IMR-90 (cell line): ENCODE results near the gene SOWAHB. TPM values are rescaled to one million over a fixed set of nuclear protein-coding genes. Genes with fewer than 3 reads are reported as not detected.

Source experiments
- ATAC-seq: fragments of 200-7000 bp; cut with Tn5 transposase; 2 replicates; pipeline ENCODE4 v1.9.1; 2020; ENCODE audit warnings: low read depth, mild to moderate bottlenecking, moderate library complexity
- BruUV-seq: library from RNA; stranded (reverse); fragments of 400-500 nt; replicated peaks from 2 replicates; lab custom pipeline; 2021; lab: Mats Ljungman, UMichigan
- CTCF ChIA-PET: fragments of 300-600 bp; formaldehyde crosslinking; extraction: SDS; loops from one replicate; lab custom pipeline; 2021; ENCODE audit warnings: antibody characterized with exemption; lab: Yijun Ruan, JAX
- POLR2A ChIA-PET: fragments of 300-600 bp; sonication (Branson Sonifier 250); formaldehyde crosslinking; loops from one replicate; lab custom pipeline; 2022; ENCODE audit warnings: antibody characterized with exemption; ENCODE audit not compliant: unreplicated experiment; lab: Charles Lee
- DNase-seq: peaks from one replicate; pipeline ENCODE4 v3.0.0; 2013
- H2AFZ ChIP-seq: replicated peaks from 2 replicates; pipeline ENCODE3; 2013; ENCODE audit warnings: low read length, mild to moderate bottlenecking; ENCODE audit not compliant: poor library complexity
- H2AK5ac ChIP-seq: 2 replicates; pipeline ENCODE4 v1.6.1; 2013; ENCODE audit warnings: low read depth, low read length, inconsistent platforms
- H2AK9ac ChIP-seq: replicated peaks from 2 replicates; pipeline ENCODE3; 2013; ENCODE audit warnings: mild to moderate bottlenecking, low read depth, low read length, moderate library complexity; ENCODE audit not compliant: poor library complexity
- H2BK120ac ChIP-seq: 2 replicates; pipeline ENCODE4 v1.6.1; 2013; ENCODE audit warnings: low read depth, low read length, inconsistent platforms
- H2BK15ac ChIP-seq: 3 replicates; pipeline ENCODE4 v1.6.1; 2013; ENCODE audit warnings: low read depth, low read length, inconsistent platforms
- H2BK20ac ChIP-seq: 2 replicates; pipeline ENCODE4 v1.6.1; 2013; ENCODE audit warnings: low read depth, mild to moderate bottlenecking, inconsistent platforms, low read length, moderate library complexity
- H2BK5ac ChIP-seq: 2 replicates; pipeline ENCODE4 v1.6.1; 2013; ENCODE audit warnings: mild to moderate bottlenecking, low read depth, low read length, inconsistent platforms; ENCODE audit not compliant: poor library complexity, severe bottlenecking
- H3K14ac ChIP-seq: replicated peaks from 2 replicates; pipeline ENCODE4 v1.6.1; 2013; ENCODE audit warnings: low read depth, low read length, inconsistent platforms
- H3K18ac ChIP-seq: 2 replicates; pipeline ENCODE4 v1.6.1; 2013; ENCODE audit warnings: low read depth, low read length, control low read depth
- H3K23ac ChIP-seq: 2 replicates; pipeline ENCODE4 v1.6.1; 2013; ENCODE audit warnings: low read depth, low read length, inconsistent platforms
- H3K27ac ChIP-seq: 2 replicates; pipeline ENCODE4 v1.5.1; 2013; ENCODE audit warnings: mild to moderate bottlenecking, control low read depth, low read length; ENCODE audit not compliant: insufficient read depth
- H3K27me3 ChIP-seq: 2 replicates; pipeline ENCODE4 v1.6.1; 2013; ENCODE audit warnings: low read length; ENCODE audit not compliant: control insufficient read depth, insufficient read depth
- H3K36me3 ChIP-seq: 2 replicates; pipeline ENCODE4 v1.6.1; 2013; ENCODE audit warnings: low read length, mixed read lengths; ENCODE audit not compliant: control insufficient read depth, insufficient read depth
- H3K4ac ChIP-seq: 2 replicates; pipeline ENCODE4 v1.6.1; 2013; ENCODE audit warnings: low read depth, low read length, inconsistent platforms
- H3K4me1 ChIP-seq: 2 replicates; pipeline ENCODE4 v1.6.1; 2013; ENCODE audit warnings: low read length, mixed read lengths; ENCODE audit not compliant: control insufficient read depth, insufficient read depth
- H3K4me2 ChIP-seq: 2 replicates; pipeline ENCODE4 v1.6.1; 2013; ENCODE audit warnings: low read depth, mild to moderate bottlenecking, control low read depth, low read length, moderate library complexity
- H3K4me3 ChIP-seq: 2 replicates; pipeline ENCODE4 v1.5.1; 2013; ENCODE audit warnings: low read depth, mild to moderate bottlenecking, control low read depth, low read length, moderate library complexity; ENCODE audit not compliant: insufficient read depth
- H3K56ac ChIP-seq: 2 replicates; pipeline ENCODE4 v1.6.1; 2013; ENCODE audit warnings: low read length, inconsistent platforms; ENCODE audit not compliant: insufficient read depth; ENCODE audit errors: extremely low read depth
- H3K79me1 ChIP-seq, 2 experiments: 2 replicates each; pipeline ENCODE4 v1.6.1; 2013; ENCODE audit warnings: low read length in 2 of 2, inconsistent platforms in 1 of 2, low read depth in 1 of 2
- H3K9ac ChIP-seq: 2 replicates; pipeline ENCODE4 v1.6.1; 2013; ENCODE audit warnings: low read depth, low read length, control low read depth
- H3K9me1 ChIP-seq: 2 replicates; pipeline ENCODE4 v1.6.1; 2013; ENCODE audit warnings: low read length, inconsistent platforms; ENCODE audit not compliant: insufficient read depth
- H3K9me3 ChIP-seq: 2 replicates; pipeline ENCODE4 v1.6.1; 2013; ENCODE audit warnings: low read length; ENCODE audit not compliant: control insufficient read depth, insufficient read depth
- H4K20me1 ChIP-seq: 2 replicates; pipeline ENCODE4 v1.6.1; 2013; ENCODE audit warnings: low read length, inconsistent platforms; ENCODE audit not compliant: insufficient read depth
- H4K5ac ChIP-seq: 2 replicates; pipeline ENCODE4 v1.6.1; 2013; ENCODE audit warnings: mild to moderate bottlenecking, low read depth, low read length, control low read depth
- H4K8ac ChIP-seq, 2 experiments: 2 replicates each; pipeline ENCODE4 v1.6.1; 2013; ENCODE audit warnings: low read depth in 2 of 2, low read length in 2 of 2, control low read depth in 1 of 2, inconsistent platforms in 1 of 2
- H4K91ac ChIP-seq: 2 replicates; pipeline ENCODE4 v1.6.1; 2013; ENCODE audit warnings: low read depth, low read length, inconsistent platforms; ENCODE audit not compliant: insufficient read depth
- BHLHE40 ChIP-seq: fragments of 150-350 bp; IDR thresholded peaks from 2 replicates; pipeline ENCODE4 v1.6.1; 2016; ENCODE audit warnings: mild to moderate bottlenecking, low read depth, low read length
- CEBPB ChIP-seq: IDR thresholded peaks from 2 replicates; pipeline ENCODE4 v1.6.1; 2012; ENCODE audit warnings: low read depth, low read length, improper control_type of control experiment
- CTCF ChIP-seq: conservative IDR thresholded peaks from 2 replicates; pipeline ENCODE4 v1.5.1; 2012; ENCODE audit warnings: mild to moderate bottlenecking, low read depth, low read length, improper control_type of control experiment
- FOS ChIP-seq: fragments of 150-350 bp; IDR thresholded peaks from 2 replicates; pipeline ENCODE4 v1.6.1; 2016; ENCODE audit warnings: low read depth, low read length
- MAFK ChIP-seq: IDR thresholded peaks from 2 replicates; pipeline ENCODE4 v1.6.1; 2012; ENCODE audit warnings: low read depth, low read length, improper control_type of control experiment
- MXI1 ChIP-seq: IDR thresholded peaks from 2 replicates; pipeline ENCODE4 v1.6.1; 2012; ENCODE audit warnings: low read depth, mild to moderate bottlenecking, low read length, moderate library complexity, borderline replicate concordance
- NFE2L2 ChIP-seq: fragments of 150-350 bp; IDR thresholded peaks from 2 replicates; pipeline ENCODE4 v1.6.1; 2016; ENCODE audit warnings: low read depth, mild to moderate bottlenecking, low read length
- POLR2A ChIP-seq: IDR thresholded peaks from 2 replicates; pipeline ENCODE4 v1.6.1; 2012; ENCODE audit warnings: mild to moderate bottlenecking, low read depth, low read length
- RAD21 ChIP-seq: IDR thresholded peaks from 2 replicates; pipeline ENCODE4 v1.6.1; 2012; ENCODE audit warnings: low read length, improper control_type of control experiment
- RCOR1 ChIP-seq: IDR thresholded peaks from 2 replicates; pipeline ENCODE4 v1.6.1; 2012; ENCODE audit warnings: mild to moderate bottlenecking, low read length, improper control_type of control experiment; ENCODE audit not compliant: insufficient replicate concordance
- RFX5 ChIP-seq: IDR thresholded peaks from 2 replicates; pipeline ENCODE4 v1.8.0; 2012; ENCODE audit warnings: low read depth, mild to moderate bottlenecking, low read length, moderate library complexity
- SMC3 ChIP-seq: fragments of 150-350 bp; IDR thresholded peaks from 2 replicates; pipeline ENCODE4 v1.6.1; 2016; ENCODE audit warnings: low read depth, mild to moderate bottlenecking, antibody characterized with exemption, low read length, moderate library complexity
- WGBS, 2 experiments: methylation state at CpG; one replicate each; pipeline versions ENCODE4 v1.1.5 to v1.1.7; 2013; ENCODE audit warnings: missing lambda C conversion rate in 2 of 2; ENCODE audit not compliant: insufficient read length in 1 of 2; ENCODE audit errors: extremely low coverage in 2 of 2; 5-methylcytosine and 5-hydroxymethylcytosine counted together
- dilution Hi-C: fragments of 300-500 bp; cut with HindIII; formaldehyde crosslinking; loops from one replicate; pipeline ENCODE4 v1.14.3; 2018; ENCODE audit warnings: low sequenced_read_pairs; ENCODE audit not compliant: unreplicated experiment
- in situ Hi-C: fragments of 300-500 bp; cut with MboI; formaldehyde crosslinking; loops from 3 replicates; pipeline ENCODE4 v1.14.3; 2019; ENCODE audit warnings: low sequenced_read_pairs, inconsistent platforms, mixed read lengths
- intact Hi-C: fragments of 100-400 bp; cut with micrococcal nuclease; formaldehyde crosslinking; loops from 2 replicates; pipeline ENCODE4 v1.10.0; 2022
- polyA plus RNA-seq, 3 experiments: library from polyadenylated mRNA; depleted of rRNA; stranded (reverse); fragments of >200 nt; gene quantifications; 2 replicates each; pipeline ENCODE4 v1.2.3, GENCODE V29; 2012; ENCODE audit warnings: low replicate concordance in 1 of 3
- total RNA-seq: library from RNA; depleted of rRNA; stranded (reverse); fragments of >200 nt; gene quantifications from 2 replicates; pipeline ENCODE4 v1.2.3, GENCODE V29; 2012
- TF ChIP-seq, protein P1 (sequence below): fragments of 150-350 bp; IDR thresholded peaks from 2 replicates; pipeline ENCODE4 v1.6.1; 2017; ENCODE audit warnings: mild to moderate bottlenecking, antibody characterized with exemption, low read length, low read depth
- TF ChIP-seq, protein P2 (sequence below): fragments of 150-350 bp; IDR thresholded peaks from 2 replicates; pipeline ENCODE4 v1.6.1; 2016; ENCODE audit warnings: low read depth, mild to moderate bottlenecking, low read length, moderate library complexity, borderline replicate concordance

SOWAHB gene
- total and polyA plus RNA-seq, 2 of the 4 experiments (the other 2 are of a cell fraction): not detected

DNA sequence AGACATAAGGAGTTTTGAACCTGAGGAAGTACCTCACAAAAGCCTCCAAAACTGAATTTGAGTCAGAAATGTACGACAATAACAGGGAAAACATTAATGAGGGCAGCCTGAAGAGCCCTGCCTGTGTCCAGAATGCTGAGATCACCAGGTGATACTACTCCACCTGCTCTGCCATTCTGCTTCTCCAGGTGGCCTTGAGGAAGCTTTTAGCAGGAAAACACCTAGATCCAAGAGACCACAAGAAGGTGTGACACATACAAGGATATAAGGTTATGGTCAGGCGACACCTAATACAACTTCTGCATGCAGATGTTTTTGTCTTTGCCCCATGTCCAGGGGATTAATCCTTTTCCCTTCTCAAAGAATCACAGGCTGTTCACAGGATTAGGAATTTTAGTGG, 15.3 kb downstream of the SOWAHB start:
- Histone ChIP-seq H3K27me3 (no peaks in the 10 kb centered on the region), H3K9me3 (no peaks in the 10 kb centered on the region), H3K4me2 (no peak overlapping the region), H2AFZ (peak overlapping the region; percentile 9), H2BK120ac (peak overlapping the region; percentile 79), H2AK9ac (peak overlapping the region; percentile 45), H3K56ac (no peak overlapping the region), H3K4ac (peak overlapping the region; percentile 83), H3K4me3 (no peak overlapping the region), H4K91ac (peak overlapping the region; percentile 81), H4K5ac (peak overlapping the region; percentile 44; the same call in 1 of the 2 replicates), H3K14ac (0 out of 2 replicates have a peak overlapping the region, but pooled peaks have one; percentile 50), H3K23ac (peak overlapping the region; percentile 64; the same call in 1 of the 2 replicates), H3K36me3 (no peaks in the 10 kb centered on the region), H3K9ac (no peak overlapping the region), H2BK20ac (peak overlapping the region; percentile 73), H4K20me1 (no peaks in the 10 kb centered on the region), H3K27ac (no peak overlapping the region; the same call in 1 of the 2 replicates), H3K79me1 (no peaks in the 10 kb centered on the region), H4K8ac (peak overlapping the region in 1 of 2 experiments; percentile 56; a peak in 1 of 4 replicates), H3K18ac (peak overlapping the region; percentile 17; the same call in 1 of the 2 replicates), H3K9me1 (peaks cover 7% of the 10 kb centered on the region; the same call in 1 of the 2 replicates), H2BK15ac (peak overlapping the region; percentile 92), H2BK5ac (peak overlapping the region; percentile 37), H3K4me1 (peaks cover 7% of the 10 kb centered on the region; the same call in 1 of the 2 replicates), H2AK5ac (peak overlapping the region; percentile 87)
- POLR2A ChIA-PET: no interaction called here
- WGBS, 2 experiments: 67% methylated on average over 1 of the region's 2 CpGs; no CpG with 5 or more reads in 1 of the 2 experiments
- TF ChIP-seq POLR2A (no peak), CTCF (no peak), NFE2L2 (no peak), MXI1 (no peak), SMC3 (no peak), CEBPB (no peak), FOS (no peak), BHLHE40 (no peak), RAD21 (no peak), RCOR1 (no peak), MAFK (no peak), RFX5 (no peak)
- TF ChIP-seq, protein P1, sequence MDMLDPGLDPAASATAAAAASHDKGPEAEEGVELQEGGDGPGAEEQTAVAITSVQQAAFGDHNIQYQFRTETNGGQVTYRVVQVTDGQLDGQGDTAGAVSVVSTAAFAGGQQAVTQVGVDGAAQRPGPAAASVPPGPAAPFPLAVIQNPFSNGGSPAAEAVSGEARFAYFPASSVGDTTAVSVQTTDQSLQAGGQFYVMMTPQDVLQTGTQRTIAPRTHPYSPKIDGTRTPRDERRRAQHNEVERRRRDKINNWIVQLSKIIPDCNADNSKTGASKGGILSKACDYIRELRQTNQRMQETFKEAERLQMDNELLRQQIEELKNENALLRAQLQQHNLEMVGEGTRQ: no peak
- TF ChIP-seq, protein P2, sequence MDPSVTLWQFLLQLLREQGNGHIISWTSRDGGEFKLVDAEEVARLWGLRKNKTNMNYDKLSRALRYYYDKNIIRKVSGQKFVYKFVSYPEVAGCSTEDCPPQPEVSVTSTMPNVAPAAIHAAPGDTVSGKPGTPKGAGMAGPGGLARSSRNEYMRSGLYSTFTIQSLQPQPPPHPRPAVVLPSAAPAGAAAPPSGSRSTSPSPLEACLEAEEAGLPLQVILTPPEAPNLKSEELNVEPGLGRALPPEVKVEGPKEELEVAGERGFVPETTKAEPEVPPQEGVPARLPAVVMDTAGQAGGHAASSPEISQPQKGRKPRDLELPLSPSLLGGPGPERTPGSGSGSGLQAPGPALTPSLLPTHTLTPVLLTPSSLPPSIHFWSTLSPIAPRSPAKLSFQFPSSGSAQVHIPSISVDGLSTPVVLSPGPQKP: no peak
- CTCF ChIA-PET: interaction anchor here (1.4 kb wide), 1 partner anchor 12 kb away, joined by 3 read pairs; no protein-coding TSS in a partner anchor
- dilution Hi-C loops: no loop called here
- BruUV-seq: no TSS peak
- DNase-seq (no peak), ATAC-seq (no peak)
- in situ Hi-C loops: no loop called here
- intact Hi-C loops: loop anchor here (5.0 kb wide), 1 partner anchor 60 kb away; no protein-coding TSS in a partner anchor
